Head of caudate nucleus (tissue), 42 donors: ENCODE data around the gene PELI2.

Experiments
- DNase-seq, 42 donors: peaks; one replicate each; pipeline versions ENCODE4 v3.0.0 to v3.0.0-alpha.2; 2020 to 2021; ENCODE audit warnings: mixed read lengths in 7 of 42
- intact Hi-C: fragments of 100-400 bp; cut with DNase I; formaldehyde crosslinking; loops from one replicate; pipeline ENCODE4 v1.15.0; 2022

PELI2 gene

GRCh38 chr14:56115976-56116893, 2.0 kb upstream of the PELI2 start:
- no peak for DNase-seq
- intact Hi-C loops, result loop anchor here (5.0 kb wide), 1 partner anchor 239 kb away; no protein-coding TSS in a partner anchor

GRCh38 chr14:56118611-56119181, 485 bp downstream of the PELI2 start:
- intact Hi-C loops, result loop anchor here (5.0 kb wide), 1 partner anchor 241 kb away; no protein-coding TSS in a partner anchor
- peak in 36 of 42 donors; percentile 16 to 80 (median 56) for DNase-seq

GRCh38 chr14:56119201-56119981, 1.2 kb downstream of the PELI2 start:
- DNase-seq, result peak in 40 of 42 donors; percentile 28 to 73 (median 50)
- intact Hi-C loops, result loop anchor here (5.0 kb wide), 1 partner anchor 242 kb away; no protein-coding TSS in a partner anchor

- intact Hi-C loops, result no loop called here
- peak in 8 of 42 donors; percentile 13 to 60 (median 17) for DNase-seq
Observed at GRCh38 chr14:56120091-56120691, 2.0 kb downstream of the PELI2 start.

- no peak for DNase-seq
- intact Hi-C loops, result no loop called here
Observed at GRCh38 chr14:56121816-56122215, 3.6 kb downstream of the PELI2 start.

- intact Hi-C loops, result no loop called here
Observed at GRCh38 chr14:56122301-56122700, 4.1 kb downstream of the PELI2 start.

GRCh38 chr14:56124327-56124726, 6.1 kb downstream of the PELI2 start:
- intact Hi-C loops, result no loop called here

More at GRCh38 chr14:56122301-56122700, 4.1 kb downstream of the PELI2 start:
- DNase-seq, result no peak

GRCh38 chr14:56125772-56126636, 7.8 kb downstream of the PELI2 start:
- no peak for DNase-seq
- intact Hi-C loops, result no loop called here

More at GRCh38 chr14:56124327-56124726, 6.1 kb downstream of the PELI2 start:
- DNase-seq, result no peak

GRCh38 chr14:56126637-56126913, 8.4 kb downstream of the PELI2 start:
- DNase-seq, result no peak
- intact Hi-C loops, result no loop called here

GRCh38 chr14:56127156-56127555, 8.9 kb downstream of the PELI2 start:
- intact Hi-C loops, result no loop called here
- DNase-seq, result no peak

- intact Hi-C loops, result no loop called here
- DNase-seq, result no peak
Observed at GRCh38 chr14:56129092-56129491, 10.9 kb downstream of the PELI2 start.

- intact Hi-C loops, result no loop called here
- DNase-seq, result no peak
Observed at GRCh38 chr14:56129933-56130332, 11.7 kb downstream of the PELI2 start.

GRCh38 chr14:56131004-56131864, 13.0 kb downstream of the PELI2 start:
- no peak for DNase-seq
- intact Hi-C loops, result no loop called here

- intact Hi-C loops, result no loop called here
Observed at GRCh38 chr14:56131865-56132833, 13.9 kb downstream of the PELI2 start.

GRCh38 chr14:56133547-56133946, 15.3 kb downstream of the PELI2 start:
- intact Hi-C loops, result no loop called here
- DNase-seq, result no peak

More at GRCh38 chr14:56131865-56132833, 13.9 kb downstream of the PELI2 start:
- no peak for DNase-seq

GRCh38 chr14:56135001-56135400, 16.8 kb downstream of the PELI2 start:
- DNase-seq, result no peak
- intact Hi-C loops, result no loop called here
